Loucy (cell line): ENCODE data around the gene C12orf75.
"Not testable (repeated sequence)": the region's sequence is repeated elsewhere in the genome, so short reads cannot be mapped to it uniquely, and the experiment has no call there.

Experiments used
- H2AFZ ChIP-seq: fragments of 200-600 bp; sonication (generic); 2 replicates; pipeline ENCODE4 v1.6.0; 2016; ENCODE audit warnings: antibody characterized with exemption, mild to moderate bottlenecking, low read length, moderate library complexity
- H3F3A ChIP-seq: fragments of 200-600 bp; 2 replicates; pipeline ENCODE4 v1.6.0; 2016; ENCODE audit warnings: antibody characterized with exemption, low read depth, mild to moderate bottlenecking
- H3K27me3 ChIP-seq: fragments of 200-600 bp; sonication (generic); 2 replicates; pipeline ENCODE4 v1.6.1; 2014; ENCODE audit warnings: low read length, mild to moderate bottlenecking; ENCODE audit not compliant: insufficient read depth, poor library complexity, severe bottlenecking
- H3K36me3 ChIP-seq: fragments of 200-600 bp; sonication (generic); 2 replicates; pipeline ENCODE4 v1.6.1; 2016; ENCODE audit warnings: low read length; ENCODE audit not compliant: insufficient read depth
- H3K4me1 ChIP-seq: fragments of 200-600 bp; sonication (generic); 2 replicates; pipeline ENCODE4 v1.5.1; 2014; ENCODE audit warnings: low read length, mild to moderate bottlenecking; ENCODE audit not compliant: insufficient read depth, poor library complexity, severe bottlenecking
- H3K4me2 ChIP-seq: fragments of 200-600 bp; sonication (generic); 2 replicates; pipeline ENCODE4 v1.6.0; 2014; ENCODE audit warnings: antibody characterized with exemption, low read length, low read depth, mild to moderate bottlenecking; ENCODE audit not compliant: poor library complexity, severe bottlenecking
- H3K4me3 ChIP-seq: fragments of 200-600 bp; sonication (generic); 2 replicates; pipeline ENCODE4 v1.5.1; 2014; ENCODE audit warnings: low read length, mild to moderate bottlenecking, mixed read lengths; ENCODE audit not compliant: poor library complexity, severe bottlenecking
- H3K79me2 ChIP-seq: fragments of 200-600 bp; sonication (generic); 2 replicates; pipeline ENCODE4 v1.6.1; 2014; ENCODE audit warnings: low read length; ENCODE audit not compliant: insufficient read depth
- H3K9ac ChIP-seq: fragments of 200-600 bp; sonication (generic); 2 replicates; pipeline ENCODE4 v1.6.0; 2014; ENCODE audit warnings: mild to moderate bottlenecking, low read depth, low read length, moderate library complexity; ENCODE audit not compliant: poor library complexity, severe bottlenecking
- H3K9me2 ChIP-seq: fragments of 200-600 bp; sonication (generic); replicated peaks from 2 replicates; pipeline ENCODE4 v1.6.1; 2016; ENCODE audit warnings: low read depth, low read length, mixed read lengths
- H3K9me3 ChIP-seq: fragments of 200-600 bp; sonication (generic); 2 replicates; pipeline ENCODE4 v1.6.1; 2014; ENCODE audit warnings: mild to moderate bottlenecking, antibody characterized with exemption, low read length, low read depth; ENCODE audit not compliant: insufficient read depth
- H4K20me1 ChIP-seq: fragments of 200-600 bp; sonication (generic); 2 replicates; pipeline ENCODE4 v1.6.0; 2014; ENCODE audit warnings: antibody characterized with exemption, low read length, mild to moderate bottlenecking; ENCODE audit not compliant: insufficient read depth, poor library complexity, severe bottlenecking
- CTCF ChIP-seq: fragments of 200-600 bp; sonication (generic); conservative IDR thresholded peaks from 2 replicates; pipeline ENCODE4 v1.5.1; 2014; ENCODE audit warnings: mild to moderate bottlenecking, antibody characterized with exemption, low read length
- EZH2phosphoT487 ChIP-seq: fragments of 200-600 bp; IDR thresholded peaks from 2 replicates; pipeline ENCODE4 v1.6.1; 2018; ENCODE audit warnings: antibody characterized with exemption, mild to moderate bottlenecking, moderate library complexity, borderline replicate concordance

C12orf75 gene

GRCh38 chr12:105296116-105297089 is 34.1 kb upstream of the C12orf75 start:
- H3K4me1 ChIP-seq = no peaks in the 10 kb centered on the region
- no peak overlapping the region for H3K4me3 ChIP-seq
- no peak for TF ChIP-seq CTCF
- no peak for TF ChIP-seq EZH2phosphoT487
- H2AFZ ChIP-seq = no peak overlapping the region
- H3K9me2 ChIP-seq = no peaks in the 10 kb centered on the region
- no peak overlapping the region for H3K9ac ChIP-seq
- no peaks in the 10 kb centered on the region for H4K20me1 ChIP-seq
- no peak overlapping the region for H3K4me2 ChIP-seq
- H3F3A ChIP-seq = no peaks in the 10 kb centered on the region
- no peaks in the 10 kb centered on the region for H3K9me3 ChIP-seq
- H3K36me3 ChIP-seq = no peaks in the 10 kb centered on the region
- no peaks in the 10 kb centered on the region for H3K79me2 ChIP-seq
- no peaks in the 10 kb centered on the region for H3K27me3 ChIP-seq

DNA sequence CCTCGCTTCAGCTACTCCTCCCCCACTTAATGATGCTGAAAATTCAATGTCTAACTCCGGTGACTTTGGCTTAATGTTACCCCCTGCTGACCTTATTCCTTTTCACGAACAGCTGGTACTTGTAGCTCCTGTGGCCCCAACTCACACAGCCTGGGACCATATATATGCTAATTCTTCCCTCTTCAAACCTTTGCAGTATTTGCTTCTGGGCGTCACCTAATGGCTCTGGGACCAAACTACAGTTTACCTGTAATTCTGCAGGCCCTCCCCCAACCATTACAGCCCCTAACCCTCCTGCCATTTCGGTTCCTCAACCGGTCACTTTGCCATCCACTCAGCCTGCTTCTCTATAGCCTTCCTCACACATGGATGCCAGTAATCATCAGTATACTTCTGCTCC is 29.6 kb upstream of the C12orf75 start:
- Histone ChIP-seq H3K9me3 (no peaks in the 10 kb centered on the region), H3K4me1 (no peaks in the 10 kb centered on the region), H3K4me2 (no peak overlapping the region), H2AFZ (no peak overlapping the region), H3K9me2 (no peaks in the 10 kb centered on the region), H3K36me3 (no peaks in the 10 kb centered on the region), H3K9ac (no peak overlapping the region), H3K27me3 (no peaks in the 10 kb centered on the region), H3K4me3 (no peak overlapping the region), H3K79me2 (no peaks in the 10 kb centered on the region), H4K20me1 (no peaks in the 10 kb centered on the region), H3F3A (no peaks in the 10 kb centered on the region)
- TF ChIP-seq CTCF (no peak), EZH2phosphoT487 (no peak)

GRCh38 chr12:105301696-105302095 is 28.8 kb upstream of the C12orf75 start:
- no peaks in the 10 kb centered on the region for H4K20me1 ChIP-seq
- H3K4me1 ChIP-seq = no peaks in the 10 kb centered on the region
- no peak overlapping the region for H3K4me2 ChIP-seq
- H3K27me3 ChIP-seq = no peaks in the 10 kb centered on the region
- H3K9me3 ChIP-seq = no peaks in the 10 kb centered on the region
- TF ChIP-seq CTCF (no peak), EZH2phosphoT487 (no peak)
- no peak overlapping the region for H2AFZ ChIP-seq
- H3K9ac ChIP-seq = no peak overlapping the region
- H3K79me2 ChIP-seq = no peaks in the 10 kb centered on the region
- no peaks in the 10 kb centered on the region for H3F3A ChIP-seq
- no peaks in the 10 kb centered on the region for H3K36me3 ChIP-seq
- H3K9me2 ChIP-seq = no peaks in the 10 kb centered on the region
- no peak overlapping the region for H3K4me3 ChIP-seq

- H3K9me2 ChIP-seq, H3K4me3 ChIP-seq, H3K4me2 ChIP-seq, H2AFZ ChIP-seq, H3K4me1 ChIP-seq, H3K36me3 ChIP-seq, H3F3A ChIP-seq, H3K79me2 ChIP-seq, H3K9me3 ChIP-seq, H3K27me3 ChIP-seq, H4K20me1 ChIP-seq, H3K9ac ChIP-seq: not testable (repeated sequence)
Measured at GRCh38 chr12:105302986-105303385, 27.5 kb upstream of the C12orf75 start.

DNA sequence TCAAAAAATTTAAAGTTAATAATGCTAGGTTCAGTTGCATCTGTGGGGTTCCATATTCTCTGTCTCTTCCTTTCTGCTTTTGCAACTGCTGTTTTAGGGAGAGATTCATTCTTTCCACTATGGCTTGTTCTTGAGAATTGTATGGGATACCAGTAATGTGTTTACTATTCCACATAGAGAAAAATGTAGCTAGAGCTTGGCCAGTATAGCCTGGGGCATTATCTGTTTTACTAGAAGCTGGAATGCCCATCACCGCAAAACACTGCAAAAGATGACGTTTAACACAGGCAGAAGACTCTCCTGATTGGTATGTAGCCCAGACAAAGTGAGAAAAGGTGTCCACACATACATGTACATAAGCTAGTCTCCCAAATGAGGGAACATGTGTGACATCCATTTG is 25.9 kb upstream of the C12orf75 start:
- not testable (repeated sequence) for H3K9ac ChIP-seq, H3K9me2 ChIP-seq, H3K36me3 ChIP-seq, H3K79me2 ChIP-seq, H3K4me3 ChIP-seq, H2AFZ ChIP-seq, H3K9me3 ChIP-seq, H3K27me3 ChIP-seq, H3F3A ChIP-seq, H3K4me2 ChIP-seq, H3K4me1 ChIP-seq, H4K20me1 ChIP-seq
